ENCODE data around the gene EZH2.

DNA sequence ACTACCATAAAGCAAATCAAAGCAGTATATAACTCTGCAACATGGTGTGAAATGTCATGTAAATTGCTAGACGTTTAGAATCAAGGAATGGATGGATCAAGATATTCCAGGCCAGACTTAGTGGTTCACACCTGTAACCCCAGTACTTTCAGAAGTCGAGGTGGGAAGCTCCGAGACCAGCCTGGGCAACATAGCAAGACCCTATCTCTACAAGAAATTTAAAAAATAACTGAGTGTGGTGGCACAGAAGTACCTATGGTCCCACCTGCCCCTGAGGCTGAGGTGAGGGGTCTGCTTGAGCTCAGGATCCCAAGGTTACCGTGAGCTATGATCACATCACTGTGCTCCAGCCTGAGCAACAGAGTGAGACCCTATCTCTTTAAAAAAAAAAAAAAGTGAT, 2.8 kb upstream of the EZH2 start:
- no peak for TF ChIP-seq POLR2AphosphoS5 (IDR thresholded peaks at IDR 0.05)
- TF ChIP-seq CTCF (IDR thresholded peaks at IDR 0.05; ENCODE audit: poor library complexity, severe bottlenecking): no peak
- TF ChIP-seq, protein P1, sequence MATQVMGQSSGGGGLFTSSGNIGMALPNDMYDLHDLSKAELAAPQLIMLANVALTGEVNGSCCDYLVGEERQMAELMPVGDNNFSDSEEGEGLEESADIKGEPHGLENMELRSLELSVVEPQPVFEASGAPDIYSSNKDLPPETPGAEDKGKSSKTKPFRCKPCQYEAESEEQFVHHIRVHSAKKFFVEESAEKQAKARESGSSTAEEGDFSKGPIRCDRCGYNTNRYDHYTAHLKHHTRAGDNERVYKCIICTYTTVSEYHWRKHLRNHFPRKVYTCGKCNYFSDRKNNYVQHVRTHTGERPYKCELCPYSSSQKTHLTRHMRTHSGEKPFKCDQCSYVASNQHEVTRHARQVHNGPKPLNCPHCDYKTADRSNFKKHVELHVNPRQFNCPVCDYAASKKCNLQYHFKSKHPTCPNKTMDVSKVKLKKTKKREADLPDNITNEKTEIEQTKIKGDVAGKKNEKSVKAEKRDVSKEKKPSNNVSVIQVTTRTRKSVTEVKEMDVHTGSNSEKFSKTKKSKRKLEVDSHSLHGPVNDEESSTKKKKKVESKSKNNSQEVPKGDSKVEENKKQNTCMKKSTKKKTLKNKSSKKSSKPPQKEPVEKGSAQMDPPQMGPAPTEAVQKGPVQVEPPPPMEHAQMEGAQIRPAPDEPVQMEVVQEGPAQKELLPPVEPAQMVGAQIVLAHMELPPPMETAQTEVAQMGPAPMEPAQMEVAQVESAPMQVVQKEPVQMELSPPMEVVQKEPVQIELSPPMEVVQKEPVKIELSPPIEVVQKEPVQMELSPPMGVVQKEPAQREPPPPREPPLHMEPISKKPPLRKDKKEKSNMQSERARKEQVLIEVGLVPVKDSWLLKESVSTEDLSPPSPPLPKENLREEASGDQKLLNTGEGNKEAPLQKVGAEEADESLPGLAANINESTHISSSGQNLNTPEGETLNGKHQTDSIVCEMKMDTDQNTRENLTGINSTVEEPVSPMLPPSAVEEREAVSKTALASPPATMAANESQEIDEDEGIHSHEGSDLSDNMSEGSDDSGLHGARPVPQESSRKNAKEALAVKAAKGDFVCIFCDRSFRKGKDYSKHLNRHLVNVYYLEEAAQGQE (IDR thresholded peaks at IDR 0.05; ENCODE audit: borderline replicate concordance): no peak
- no peak for TF ChIP-seq EP300 (conservative IDR thresholded peaks at IDR 0.05; ENCODE audit: poor library complexity, severe bottlenecking)
- no peak for TF ChIP-seq SMC3 (conservative IDR thresholded peaks at IDR 0.05; ENCODE audit: poor library complexity)
- TF ChIP-seq RAD21 (conservative IDR thresholded peaks at IDR 0.05): no peak
- no peak for TF ChIP-seq TAF1 (IDR thresholded peaks at IDR 0.05; ENCODE audit: low read depth)
- no peak for TF ChIP-seq EZH2 (IDR thresholded peaks at IDR 0.05; ENCODE audit: borderline replicate concordance, insufficient read depth, low read length, poor library complexity, severe bottlenecking)
- no peak for TF ChIP-seq MXI1 (conservative IDR thresholded peaks at IDR 0.05; ENCODE audit: poor library complexity, severe bottlenecking)

Data from neural cell (in vitro differentiated cells).